H1 (cell line): Measurements from ENCODE around the gene C22orf23. TPM values are rescaled to one million over a fixed set of nuclear protein-coding genes. Genes with fewer than 3 reads are reported as not detected.

Experiments
- BCL11A ChIP-seq, 2 experiments: IDR thresholded peaks; one replicate each; pipeline ENCODE4 v1.6.1; 2011; ENCODE audit warnings: low read depth in 2 of 2, low read length in 2 of 2, mild to moderate bottlenecking in 2 of 2
- CHD7 ChIP-seq: fragments of 300-600 bp; sonication (generic); IDR thresholded peaks from 2 replicates; pipeline ENCODE4 v1.7.1; 2012; ENCODE audit warnings: low read length, moderate library complexity, mild to moderate bottlenecking, inconsistent platforms; ENCODE audit not compliant: insufficient replicate concordance
- EGR1 ChIP-seq: IDR thresholded peaks from 2 replicates; pipeline ENCODE4 v1.6.1; 2011; ENCODE audit warnings: low read depth, low read length, borderline replicate concordance
- GABPA ChIP-seq: IDR thresholded peaks from 2 replicates; pipeline ENCODE4 v1.6.1; 2011; ENCODE audit warnings: mild to moderate bottlenecking, low read length, moderate library complexity, borderline replicate concordance; ENCODE audit not compliant: insufficient read depth
- GTF2F1 ChIP-seq: IDR thresholded peaks from 2 replicates; pipeline ENCODE4 v1.6.1; 2012; ENCODE audit warnings: low read depth, low read length, improper control_type of control experiment, borderline replicate concordance
- KDM1A ChIP-seq: fragments of 200-600, 300-600 bp; sonication (generic); IDR thresholded peaks from 2 replicates; pipeline ENCODE4 v1.7.1; 2016; ENCODE audit warnings: mild to moderate bottlenecking, low read length, borderline replicate concordance
- SIX5 ChIP-seq: IDR thresholded peaks from 2 replicates; pipeline ENCODE4 v1.6.1; 2011; ENCODE audit warnings: mild to moderate bottlenecking, low read depth, low read length
- SP1 ChIP-seq: IDR thresholded peaks from 2 replicates; pipeline ENCODE4 v1.6.1; 2011; ENCODE audit warnings: low read depth, low read length
- SUZ12 ChIP-seq: fragments of 200-600 bp; sonication (generic); IDR thresholded peaks from 2 replicates; pipeline ENCODE4 v1.6.1; 2012; ENCODE audit warnings: mild to moderate bottlenecking, inconsistent platforms, low read length, moderate library complexity, mixed read lengths
- TAF1 ChIP-seq: IDR thresholded peaks from 2 replicates; pipeline ENCODE4 v1.6.1; 2011; ENCODE audit warnings: mild to moderate bottlenecking, low read depth, low read length
- ZNF274 ChIP-seq: IDR thresholded peaks from 2 replicates; pipeline ENCODE4 v1.7.0; 2012; ENCODE audit warnings: low read length, borderline replicate concordance; ENCODE audit errors: extremely low read depth
- polyA plus RNA-seq, 7 experiments: library from polyadenylated mRNA; depleted of rRNA in 3 of 7; stranded (reverse) in 5 of 7; unstranded in 2 of 7; fragments of >200 nt in 5 of 7; fragments of 200-250 nt in 2 of 7; gene quantifications; 1 replicate in 5 of 7; 2 replicates in 1 of 7; 4 replicates in 1 of 7; pipeline versions ENCODE4 v1.2.1 to v1.2.3, GENCODE V29; 2011 to 2013; ENCODE audit warnings: missing spikeins in 2 of 7, mixed read lengths in 2 of 7
- total RNA-seq: library from RNA; stranded (reverse); fragmentation: NEBNext Ultra II Directional; extraction: Animal tissue kit (Norgen Biotek cat#: 25700); gene quantifications from 2 replicates; pipeline ENCODE4 v1.2.1, GENCODE V29; 2021

C22orf23 gene
- total and polyA plus RNA-seq, 2 of the 8 experiments (the other 6 are each of a cell fraction or from before 2014, with no cell fraction given) = 0.50 to 0.54 TPM

GRCh38 chr22:37953437-37954179 lies at the start of gene C22orf23, which contains the start of gene POLR2F (continued):
- TF ChIP-seq ZNF274 = no peak
- no peak for TF ChIP-seq CHD7
- TF ChIP-seq TAF1 = peak; percentile 70
- TF ChIP-seq GTF2F1 = no peak
- no peak for TF ChIP-seq SP1
- no peak for TF ChIP-seq SUZ12
- no peak for TF ChIP-seq KDM1A
- TF ChIP-seq GABPA = peak; percentile 21; the same call in 1 of the 2 replicates
- TF ChIP-seq BCL11A (IDR thresholded peaks at IDR 0.05; ENCODE audit: low read depth in 2 of 2, low read length in 2 of 2) = no peak
- no peak for TF ChIP-seq EGR1
- TF ChIP-seq SIX5 = no peak
